HG03432 (cell line): ENCODE results near the gene GPR160.
"Not testable (repeated sequence)": the region's sequence is repeated elsewhere in the genome, so short reads cannot be mapped to it uniquely, and the experiment has no call there.

Source experiments
- ATAC-seq: cut with Tn5 transposase; IDR thresholded peaks from one replicate; pipeline ENCODE4 v1.9.1; 2021; ENCODE audit warnings: mild to moderate bottlenecking, moderate library complexity; ENCODE audit not compliant: unreplicated experiment

GPR160 gene

GRCh38 chr3:170037463-170038433 is at the start of gene GPR160:
TSS of gene GPR160 (plus strand) at chr3:170037995. CDS start at chr3:170083973, 45,978 bp downstream.
- ATAC-seq = peak; percentile 92

DNA sequence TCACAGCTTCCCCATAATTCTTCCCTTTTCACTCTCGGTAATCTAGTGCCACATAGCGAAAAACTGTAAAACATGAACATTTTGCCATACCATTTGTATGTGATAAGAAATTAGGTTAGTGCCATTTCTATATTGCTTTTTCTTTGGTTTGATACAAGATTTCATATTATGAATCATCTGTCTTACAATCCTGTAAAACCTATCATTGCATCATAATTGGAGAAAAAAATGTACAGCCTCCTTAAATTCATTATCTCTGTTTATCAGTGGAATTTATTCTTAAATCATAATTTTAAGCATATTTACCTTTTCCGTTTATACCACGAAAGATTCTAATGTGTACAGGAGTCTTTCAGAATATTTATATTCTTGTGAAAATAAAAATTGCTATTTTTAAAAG is 47.4 kb upstream of the GPR160 start:
- ATAC-seq = no peak

DNA sequence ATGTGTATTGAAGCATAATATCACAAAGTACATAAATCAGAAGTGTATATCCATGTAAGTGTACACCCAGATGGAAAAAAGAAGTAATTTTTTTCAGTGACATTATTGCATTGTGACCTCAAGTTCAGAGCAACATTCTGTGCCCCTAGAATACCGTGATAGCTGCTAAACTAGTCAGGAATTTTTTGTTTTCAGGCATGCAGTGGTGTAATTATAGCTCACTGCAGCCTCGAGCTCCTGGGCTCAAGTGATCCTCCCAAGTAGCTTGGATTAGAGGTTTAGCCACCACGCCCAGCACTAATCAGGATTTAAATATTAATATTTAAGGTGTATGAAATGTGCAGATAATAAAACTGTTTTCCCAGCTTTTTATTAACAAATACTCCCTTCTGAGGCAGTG is 45.6 kb upstream of the GPR160 start:
- ATAC-seq = no peak

DNA sequence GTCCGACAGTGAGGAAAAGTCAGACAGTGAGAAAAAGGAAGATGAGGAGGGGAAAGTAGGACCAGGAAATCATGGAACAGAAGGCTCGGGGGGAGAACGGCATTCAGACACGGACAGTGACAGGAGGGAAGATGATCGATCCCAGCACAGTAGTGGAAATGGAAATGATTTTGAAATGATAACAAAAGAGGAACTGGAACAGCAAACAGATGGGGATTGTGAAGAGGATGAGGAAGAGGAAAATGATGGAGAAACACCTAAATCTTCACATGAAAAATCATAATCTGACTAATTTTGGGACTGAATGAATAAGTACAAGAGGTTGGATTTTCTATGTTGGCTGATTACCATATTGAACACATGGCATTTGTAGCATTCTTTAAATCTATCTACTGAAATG is 45.0 kb upstream of the GPR160 start:
- ATAC-seq = no peak

- ATAC-seq = no peak
These were observed 44.0 kb upstream of the GPR160 start for GRCh38 chr3:169993761-169994160.

DNA sequence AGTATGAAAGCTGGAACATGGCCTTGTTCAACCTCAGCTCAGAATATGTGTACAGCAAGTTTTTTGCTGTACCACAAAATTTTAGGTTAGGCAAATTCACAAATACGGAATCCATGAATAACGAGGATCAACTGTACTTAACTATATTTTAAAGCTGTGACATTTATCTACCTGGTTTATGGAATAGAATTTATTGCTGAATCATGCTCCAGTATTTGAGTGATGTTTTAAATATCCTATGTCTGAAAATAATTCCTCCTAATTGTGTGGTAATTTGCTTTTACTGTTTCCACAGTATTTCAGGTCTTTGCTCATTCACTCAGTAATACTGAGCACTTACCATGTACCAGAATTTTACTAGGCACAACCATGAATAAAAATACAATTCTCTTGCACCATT is 41.7 kb upstream of the GPR160 start:
- no peak for ATAC-seq

GRCh38 chr3:169998668-169999131 is 39.1 kb upstream of the GPR160 start:
- peak; percentile 39 for ATAC-seq

- peak; percentile 97 for ATAC-seq
These were observed 38.4 kb upstream of the GPR160 start for GRCh38 chr3:169999433-169999832.

GRCh38 chr3:170000051-170000450 is 37.7 kb upstream of the GPR160 start:
- no peak for ATAC-seq

DNA sequence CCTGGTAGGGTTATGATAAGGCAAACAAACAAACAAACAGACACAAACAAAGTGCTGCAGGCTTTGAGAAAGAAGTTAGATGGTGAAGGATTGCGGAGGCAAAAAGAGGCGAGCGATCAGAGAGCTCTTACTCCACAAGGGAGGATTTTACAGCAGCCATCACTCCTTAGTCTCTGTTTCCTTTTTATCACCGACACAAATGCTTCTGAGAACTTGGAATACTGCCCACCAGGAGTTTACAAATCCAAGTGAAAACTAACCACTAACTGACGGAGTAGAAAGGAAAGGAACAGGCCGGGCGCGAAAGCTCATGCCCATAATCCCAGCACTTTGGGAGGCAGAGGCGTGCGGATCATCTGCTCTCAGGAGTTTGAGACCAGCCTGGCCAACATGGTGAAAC is 35.6 kb upstream of the GPR160 start:
- ATAC-seq = no peak

GRCh38 chr3:170002879-170003278 is 34.9 kb upstream of the GPR160 start:
- no peak for ATAC-seq

GRCh38 chr3:170003881-170004356 is 33.9 kb upstream of the GPR160 start:
- ATAC-seq = no peak

- peak; percentile 95 for ATAC-seq
These were observed 30.6 kb upstream of the GPR160 start for GRCh38 chr3:170007031-170007663.

GRCh38 chr3:170010498-170010897 is 27.3 kb upstream of the GPR160 start:
- ATAC-seq = peak; percentile 29

DNA sequence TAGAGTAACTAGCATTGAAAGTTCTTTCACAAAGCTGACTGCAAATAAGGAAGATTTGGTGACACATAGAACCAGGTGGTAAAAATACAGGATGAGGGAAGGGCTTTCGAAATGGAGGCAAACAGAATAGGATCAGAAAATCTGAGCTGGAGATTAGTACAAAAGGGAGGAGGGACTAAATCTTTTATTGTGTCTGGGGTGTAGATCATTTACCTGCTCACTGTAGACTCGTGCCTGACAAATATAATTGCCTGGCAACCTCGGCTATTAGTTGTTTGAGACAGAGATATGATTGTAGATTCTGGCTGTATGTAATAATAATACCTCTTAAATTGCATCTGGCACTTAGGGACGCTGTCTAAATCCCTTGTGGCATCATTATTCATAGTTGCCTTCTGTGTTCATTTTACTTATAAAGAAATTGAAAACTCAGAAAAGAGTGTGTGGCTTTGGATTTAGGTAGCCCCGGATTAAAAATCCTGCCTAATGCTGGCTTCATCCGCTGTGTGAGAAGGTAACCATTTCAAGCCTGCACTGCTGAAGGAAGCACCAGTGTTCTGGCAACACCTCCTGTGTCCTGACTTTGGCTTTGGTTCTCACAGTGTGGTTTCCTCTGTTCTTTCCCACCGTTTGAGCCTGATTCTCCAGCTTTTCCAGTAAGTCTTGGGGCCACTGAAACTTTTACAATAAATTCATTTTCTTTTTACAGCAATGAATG is 25.0 kb upstream of the GPR160 start:
- ATAC-seq = no peak

GRCh38 chr3:170016057-170016456 is 21.7 kb upstream of the GPR160 start:
- no peak for ATAC-seq

- ATAC-seq = not testable (repeated sequence)
These were observed 18.5 kb upstream of the GPR160 start for GRCh38 chr3:170019306-170019705.

- no peak for ATAC-seq
These were observed 16.7 kb upstream of the GPR160 start for GRCh38 chr3:170021083-170021482.

GRCh38 chr3:170022336-170022735 is 15.5 kb upstream of the GPR160 start:
- no peak for ATAC-seq

GRCh38 chr3:170023165-170023564 is 14.6 kb upstream of the GPR160 start:
- no peak for ATAC-seq

GRCh38 chr3:170024581-170024980 is 13.2 kb upstream of the GPR160 start:
- no peak for ATAC-seq
